SK-N-SH (cell line): Measurements from ENCODE around the gene SLCO3A1. TPM values are rescaled to one million over a fixed set of nuclear protein-coding genes. Genes with fewer than 3 reads are reported as not detected.

Experiments
- CTCF ChIA-PET: fragments of 300-600, 350-600 bp; formaldehyde crosslinking; extraction: SDS; loops from one replicate; lab custom pipeline; 2021; lab: Yijun Ruan, JAX
- POLR2A ChIA-PET: fragments of 350-600 bp; sonication (Branson Sonifier 250); formaldehyde crosslinking; extraction: SDS; loops from one replicate; lab custom pipeline; 2020; ENCODE audit warnings: antibody characterized with exemption, inconsistent platforms; lab: Yijun Ruan, JAX
- DNase-seq: peaks from one replicate; pipeline ENCODE4 v3.0.0; 2012
- H2AFZ ChIP-seq: fragments of 200-600 bp; sonication (generic); 2 replicates; pipeline ENCODE4 v1.8.1; 2016; ENCODE audit warnings: antibody characterized with exemption, mild to moderate bottlenecking, low read depth
- H3F3A ChIP-seq: fragments of 200-600 bp; sonication (generic); replicated peaks from 2 replicates; pipeline ENCODE3; 2016; ENCODE audit warnings: antibody characterized with exemption, mild to moderate bottlenecking; ENCODE audit not compliant: insufficient read depth
- H3K27ac ChIP-seq, 2 experiments: fragments of 200-500 bp in 1 of 2; fragments of 200-600 bp in 1 of 2; sonication (Bioruptor generic) in 1 of 2; sonication (generic), shearing (Covaris generic) in 1 of 2; 2 replicates each; pipeline versions ENCODE4 v1.5.1 to v1.6.1; 2014 to 2016; ENCODE audit warnings: low read depth in 2 of 2, inconsistent platforms in 1 of 2, low read length in 1 of 2, mild to moderate bottlenecking in 1 of 2, mixed read lengths in 1 of 2
- H3K27me3 ChIP-seq: fragments of 200-600 bp; sonication (generic), shearing (Covaris generic); 2 replicates; pipeline ENCODE4 v1.6.1; 2016; ENCODE audit warnings: mixed run types; ENCODE audit not compliant: insufficient read depth
- H3K36me3 ChIP-seq, 2 experiments: fragments of 200-500 bp in 1 of 2; fragments of 200-600 bp in 1 of 2; sonication (Bioruptor generic) in 1 of 2; sonication (generic) in 1 of 2; replicated peaks in 1 of 2; 2 replicates each; pipeline versions ENCODE3 to v1.5.1; 2014 to 2016; ENCODE audit warnings: low read length in 1 of 2, mild to moderate bottlenecking in 1 of 2; ENCODE audit not compliant: insufficient read depth in 2 of 2, control insufficient read depth in 1 of 2
- H3K4me1 ChIP-seq, 2 experiments: fragments of 200-500 bp in 1 of 2; fragments of 200-600 bp in 1 of 2; sonication (Bioruptor generic) in 1 of 2; sonication (generic), shearing (Covaris generic) in 1 of 2; 2 replicates each; pipeline versions ENCODE4 v1.5.1 to v1.6.1; 2014 to 2016; ENCODE audit warnings: low read depth in 1 of 2, low read length in 1 of 2, mixed run types in 1 of 2; ENCODE audit not compliant: insufficient read depth in 2 of 2, control insufficient read depth in 1 of 2
- H3K4me2 ChIP-seq: fragments of 200-600 bp; sonication (generic), shearing (Covaris generic); 2 replicates; pipeline ENCODE4 v1.6.1; 2017; ENCODE audit warnings: mixed run types
- H3K4me3 ChIP-seq, 2 experiments: fragments of 200-500 bp in 1 of 2; fragments of 200-600 bp in 1 of 2; sonication (Bioruptor generic) in 1 of 2; sonication (generic), shearing (Covaris generic) in 1 of 2; 2 replicates each; pipeline versions ENCODE4 v1.5.1 to v1.8.1; 2014 to 2016; ENCODE audit warnings: low read depth in 2 of 2, inconsistent platforms in 1 of 2, low read length in 1 of 2, mild to moderate bottlenecking in 1 of 2, mixed read lengths in 1 of 2, moderate library complexity in 1 of 2
- H3K79me2 ChIP-seq: fragments of 200-600 bp; sonication (generic); 2 replicates; pipeline ENCODE4 v1.8.1; 2017; ENCODE audit warnings: mild to moderate bottlenecking; ENCODE audit not compliant: insufficient read depth
- H3K9ac ChIP-seq: fragments of 200-600 bp; sonication (generic); 2 replicates; pipeline ENCODE4 v1.6.1; 2017; ENCODE audit warnings: mixed run types
- H3K9me2 ChIP-seq: fragments of 200-600 bp; sonication (generic); 2 replicates; pipeline ENCODE4 v1.6.1; 2017; ENCODE audit warnings: mixed run types
- H3K9me3 ChIP-seq: fragments of 200-600 bp; sonication (generic); 2 replicates; pipeline ENCODE4 v1.6.1; 2017; ENCODE audit warnings: mixed run types, mild to moderate bottlenecking, moderate library complexity
- H4K20me1 ChIP-seq: fragments of 200-600 bp; sonication (generic); 2 replicates; pipeline ENCODE4 v1.6.1; 2017; ENCODE audit warnings: mild to moderate bottlenecking, mixed run types; ENCODE audit not compliant: insufficient read depth
- EZH2phosphoT487 ChIP-seq: fragments of 200-600 bp; sonication (generic); IDR thresholded peaks from 2 replicates; pipeline ENCODE4 v1.6.1; 2017; ENCODE audit warnings: low read depth, mixed run types, mild to moderate bottlenecking, antibody characterized with exemption, moderate library complexity, borderline replicate concordance
- FOSL2 ChIP-seq: IDR thresholded peaks from 2 replicates; pipeline ENCODE4 v1.4.0; 2012; ENCODE audit warnings: low read depth, mild to moderate bottlenecking, moderate library complexity, borderline replicate concordance
- FOXJ3 ChIP-seq: sonication (generic); formaldehyde crosslinking; IDR thresholded peaks from 2 replicates; pipeline ENCODE4 v1.5.1; 2020; ENCODE audit warnings: mild to moderate bottlenecking, missing genetic modification reagents
- GATA2 ChIP-seq: sonication (generic); formaldehyde crosslinking; IDR thresholded peaks from 2 replicates; pipeline ENCODE4 v1.5.0; 2020; ENCODE audit warnings: mild to moderate bottlenecking, missing genetic modification reagents
- JUND ChIP-seq: IDR thresholded peaks from 2 replicates; pipeline ENCODE4 v1.4.0; 2012
- MEF2A ChIP-seq: IDR thresholded peaks from 2 replicates; pipeline ENCODE4 v1.4.0; 2012; ENCODE audit warnings: low read depth, borderline replicate concordance
- NRF1 ChIP-seq: IDR thresholded peaks from 2 replicates; pipeline ENCODE4 v1.6.1; 2012; ENCODE audit warnings: low read depth, mild to moderate bottlenecking, low read length
- RXRA ChIP-seq: IDR thresholded peaks from 2 replicates; pipeline ENCODE4 v1.4.0; 2012; ENCODE audit warnings: low read depth, mild to moderate bottlenecking, borderline replicate concordance
- TAF1 ChIP-seq: IDR thresholded peaks from 2 replicates; pipeline ENCODE4 v1.6.1; 2012; ENCODE audit warnings: low read depth, mild to moderate bottlenecking, low read length, moderate library complexity, borderline replicate concordance
- WGBS: methylation state at CpG from one replicate; pipeline ENCODE4 v1.1.6; 2017; ENCODE audit warnings: low lambda C conversion rate; 5-methylcytosine and 5-hydroxymethylcytosine counted together
- polyA plus RNA-seq, 3 experiments: library from polyadenylated mRNA; depleted of rRNA; stranded (reverse); fragments of >200 nt; gene quantifications; 2 replicates each; pipeline ENCODE4 v1.2.3, GENCODE V29; 2012
- TF ChIP-seq, protein P1 (sequence below): IDR thresholded peaks from 2 replicates; pipeline ENCODE4 v1.6.1; 2012; ENCODE audit warnings: mild to moderate bottlenecking, low read depth, low read length, moderate library complexity
- TF ChIP-seq, protein P2 (sequence below): IDR thresholded peaks from 2 replicates; pipeline ENCODE4; 2012
- TF ChIP-seq, protein P3 (sequence below): IDR thresholded peaks from 2 replicates; pipeline ENCODE4 v1.4.0; 2012; ENCODE audit warnings: low read depth, borderline replicate concordance
- TF ChIP-seq, protein P4 (sequence below): fragments of 150-350 bp; IDR thresholded peaks from 2 replicates; pipeline ENCODE4 v1.6.1; 2017; ENCODE audit warnings: antibody characterized with exemption, low read length, low read depth, borderline replicate concordance

SLCO3A1 gene
- polyA plus RNA-seq, 1 of the 3 experiments (the other 2 are of a cell fraction), result 19.7 TPM

DNA sequence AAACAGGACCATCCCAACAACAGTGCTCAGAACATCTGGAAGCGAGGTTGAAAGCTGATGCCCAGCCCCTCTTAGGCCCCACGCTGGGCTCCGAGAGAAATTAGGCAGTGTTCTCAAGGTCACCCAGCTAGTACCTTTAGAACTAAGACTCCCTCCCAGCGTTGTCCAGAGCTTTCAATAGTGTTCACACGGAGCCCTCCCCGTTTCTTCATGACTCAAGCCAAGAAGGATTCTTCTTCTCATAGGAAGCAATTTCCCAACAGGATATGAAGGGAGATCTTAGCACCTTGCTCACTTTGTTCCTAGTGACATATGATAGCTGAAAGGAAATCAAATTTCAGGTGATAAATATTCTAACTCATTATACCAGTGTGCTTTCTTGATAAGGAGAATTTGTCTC lies 296.0 kb downstream of the SLCO3A1 start:
- WGBS, result 93% methylated on average over 5 of the region's 6 CpGs
- H3K9me2 ChIP-seq, result no peaks in the 10 kb centered on the region
- peaks cover 0 to 11% of the 10 kb centered on the region in 2 experiments; a peak in 2 of 4 replicates for H3K4me1 ChIP-seq
- H3K4me3 ChIP-seq, result no peak overlapping the region
- no peak overlapping the region for H3K9ac ChIP-seq
- TF ChIP-seq FOSL2 (no peak), MEF2A (no peak), NRF1 (no peak), JUND (no peak), FOXJ3 (no peak), EZH2phosphoT487 (no peak), GATA2 (CRISPR knock-in tag) (no peak), RXRA (no peak), TAF1 (no peak)
- TF ChIP-seq, protein P1, sequence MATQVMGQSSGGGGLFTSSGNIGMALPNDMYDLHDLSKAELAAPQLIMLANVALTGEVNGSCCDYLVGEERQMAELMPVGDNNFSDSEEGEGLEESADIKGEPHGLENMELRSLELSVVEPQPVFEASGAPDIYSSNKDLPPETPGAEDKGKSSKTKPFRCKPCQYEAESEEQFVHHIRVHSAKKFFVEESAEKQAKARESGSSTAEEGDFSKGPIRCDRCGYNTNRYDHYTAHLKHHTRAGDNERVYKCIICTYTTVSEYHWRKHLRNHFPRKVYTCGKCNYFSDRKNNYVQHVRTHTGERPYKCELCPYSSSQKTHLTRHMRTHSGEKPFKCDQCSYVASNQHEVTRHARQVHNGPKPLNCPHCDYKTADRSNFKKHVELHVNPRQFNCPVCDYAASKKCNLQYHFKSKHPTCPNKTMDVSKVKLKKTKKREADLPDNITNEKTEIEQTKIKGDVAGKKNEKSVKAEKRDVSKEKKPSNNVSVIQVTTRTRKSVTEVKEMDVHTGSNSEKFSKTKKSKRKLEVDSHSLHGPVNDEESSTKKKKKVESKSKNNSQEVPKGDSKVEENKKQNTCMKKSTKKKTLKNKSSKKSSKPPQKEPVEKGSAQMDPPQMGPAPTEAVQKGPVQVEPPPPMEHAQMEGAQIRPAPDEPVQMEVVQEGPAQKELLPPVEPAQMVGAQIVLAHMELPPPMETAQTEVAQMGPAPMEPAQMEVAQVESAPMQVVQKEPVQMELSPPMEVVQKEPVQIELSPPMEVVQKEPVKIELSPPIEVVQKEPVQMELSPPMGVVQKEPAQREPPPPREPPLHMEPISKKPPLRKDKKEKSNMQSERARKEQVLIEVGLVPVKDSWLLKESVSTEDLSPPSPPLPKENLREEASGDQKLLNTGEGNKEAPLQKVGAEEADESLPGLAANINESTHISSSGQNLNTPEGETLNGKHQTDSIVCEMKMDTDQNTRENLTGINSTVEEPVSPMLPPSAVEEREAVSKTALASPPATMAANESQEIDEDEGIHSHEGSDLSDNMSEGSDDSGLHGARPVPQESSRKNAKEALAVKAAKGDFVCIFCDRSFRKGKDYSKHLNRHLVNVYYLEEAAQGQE, result no peak
- TF ChIP-seq, protein P2, sequence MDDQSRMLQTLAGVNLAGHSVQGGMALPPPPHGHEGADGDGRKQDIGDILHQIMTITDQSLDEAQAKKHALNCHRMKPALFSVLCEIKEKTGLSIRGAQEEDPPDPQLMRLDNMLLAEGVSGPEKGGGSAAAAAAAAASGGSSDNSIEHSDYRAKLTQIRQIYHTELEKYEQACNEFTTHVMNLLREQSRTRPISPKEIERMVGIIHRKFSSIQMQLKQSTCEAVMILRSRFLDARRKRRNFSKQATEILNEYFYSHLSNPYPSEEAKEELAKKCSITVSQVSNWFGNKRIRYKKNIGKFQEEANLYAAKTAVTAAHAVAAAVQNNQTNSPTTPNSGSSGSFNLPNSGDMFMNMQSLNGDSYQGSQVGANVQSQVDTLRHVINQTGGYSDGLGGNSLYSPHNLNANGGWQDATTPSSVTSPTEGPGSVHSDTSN, result no peak
- TF ChIP-seq, protein P3, sequence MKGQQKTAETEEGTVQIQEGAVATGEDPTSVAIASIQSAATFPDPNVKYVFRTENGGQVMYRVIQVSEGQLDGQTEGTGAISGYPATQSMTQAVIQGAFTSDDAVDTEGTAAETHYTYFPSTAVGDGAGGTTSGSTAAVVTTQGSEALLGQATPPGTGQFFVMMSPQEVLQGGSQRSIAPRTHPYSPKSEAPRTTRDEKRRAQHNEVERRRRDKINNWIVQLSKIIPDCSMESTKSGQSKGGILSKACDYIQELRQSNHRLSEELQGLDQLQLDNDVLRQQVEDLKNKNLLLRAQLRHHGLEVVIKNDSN, result no peak
- TF ChIP-seq, protein P4, sequence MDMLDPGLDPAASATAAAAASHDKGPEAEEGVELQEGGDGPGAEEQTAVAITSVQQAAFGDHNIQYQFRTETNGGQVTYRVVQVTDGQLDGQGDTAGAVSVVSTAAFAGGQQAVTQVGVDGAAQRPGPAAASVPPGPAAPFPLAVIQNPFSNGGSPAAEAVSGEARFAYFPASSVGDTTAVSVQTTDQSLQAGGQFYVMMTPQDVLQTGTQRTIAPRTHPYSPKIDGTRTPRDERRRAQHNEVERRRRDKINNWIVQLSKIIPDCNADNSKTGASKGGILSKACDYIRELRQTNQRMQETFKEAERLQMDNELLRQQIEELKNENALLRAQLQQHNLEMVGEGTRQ, result no peak
- no peaks in the 10 kb centered on the region for H3K79me2 ChIP-seq
- H3K27ac ChIP-seq, result no peak overlapping the region
- DNase-seq, result no peak
- no peaks in the 10 kb centered on the region for H3F3A ChIP-seq
- ChIA-PET POLR2A (no interaction called here), CTCF (interaction anchor here (1.3 to 1.8 kb wide), 2 partner anchors 76 to 565 kb away, joined by 4 to 5 read pairs; no protein-coding TSS in a partner anchor)
- H3K27me3 ChIP-seq, result no peaks in the 10 kb centered on the region
- no peaks in the 10 kb centered on the region for H3K9me3 ChIP-seq
- no peak overlapping the region for H3K4me2 ChIP-seq
- H3K36me3 ChIP-seq, result peaks cover 14 to 22% of the 10 kb centered on the region in 2 experiments
- no peak overlapping the region for H2AFZ ChIP-seq
- H4K20me1 ChIP-seq, result no peaks in the 10 kb centered on the region
